Activated CD4-positive, alpha-beta T cell treated with anti-CD3 and anti-CD28 coated beads, Interleukin-2, amount 10 ng/mL, durations not matched to agents 24 days and 14 days (primary cell): ENCODE measurements around the gene ELP6. TPM values are rescaled to one million over a fixed set of nuclear protein-coding genes. Genes with fewer than 3 reads are reported as not detected.
A peak's percentile ranks its signal among the peaks of the same experiment; 100 is the strongest.

Experiments used
- DNase-seq: peaks from one replicate; pipeline ENCODE4 v3.0.0; 2022
- H3K27ac Mint-ChIP-seq: one replicate; pipeline ENCODE4 v1.8.0; 2022; ENCODE audit warnings: mild to moderate bottlenecking, mixed read lengths
- H3K27me3 Mint-ChIP-seq: one replicate; pipeline ENCODE4 v1.8.0; 2022; ENCODE audit warnings: mixed read lengths
- H3K36me3 Mint-ChIP-seq: one replicate; pipeline ENCODE4 v1.8.0; 2022; ENCODE audit warnings: low read depth, mild to moderate bottlenecking, mixed read lengths
- H3K4me1 Mint-ChIP-seq: one replicate; pipeline ENCODE4 v1.8.0; 2021; ENCODE audit warnings: mixed read lengths
- H3K4me3 Mint-ChIP-seq: one replicate; pipeline ENCODE4 v1.8.0; 2022; ENCODE audit warnings: mild to moderate bottlenecking, moderate library complexity, mixed read lengths
- H3K9me3 Mint-ChIP-seq: one replicate; pipeline ENCODE4 v1.8.0; 2021; ENCODE audit warnings: mixed read lengths
- intact Hi-C: fragments of 100-400 bp; cut with micrococcal nuclease; formaldehyde crosslinking; loops from one replicate; pipeline ENCODE4 v1.15.1; 2023
- total RNA-seq: library from RNA; stranded (reverse); gene quantifications from 2 replicates; pipeline ENCODE4 v1.2.3, GENCODE V29; 2022

ELP6 gene, protein sequence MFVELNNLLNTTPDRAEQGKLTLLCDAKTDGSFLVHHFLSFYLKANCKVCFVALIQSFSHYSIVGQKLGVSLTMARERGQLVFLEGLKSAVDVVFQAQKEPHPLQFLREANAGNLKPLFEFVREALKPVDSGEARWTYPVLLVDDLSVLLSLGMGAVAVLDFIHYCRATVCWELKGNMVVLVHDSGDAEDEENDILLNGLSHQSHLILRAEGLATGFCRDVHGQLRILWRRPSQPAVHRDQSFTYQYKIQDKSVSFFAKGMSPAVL
- 45.9 and 49.7 TPM in 2 replicates for total RNA-seq

- Mint-ChIP-seq H3K36me3 (peaks cover 24% of the 10 kb centered on the region), H3K4me3 (peak within 1 kb of the TSS; percentile 98), H3K27ac (peak within 1 kb of the TSS; percentile 98), H3K4me1 (peaks cover 17% of the 10 kb centered on the region), H3K27me3 (peaks cover 13% of the 10 kb centered on the region), H3K9me3 (no peaks in the 10 kb centered on the region)
- intact Hi-C loops, result loop anchor here (1.0 to 2.0 kb wide), 6 partner anchors 38 to 575 kb away; partner anchors contain the start of genes DHX30, SCAP and SMARCC1
- DNase-seq, result peak; percentile 99
Observed at GRCh38 chr3:47513125-47513929, at the start of gene ELP6. Gene ELP6, minus strand, starts transcription at chr3:47513712. Its CDS starts 122 bp downstream, at chr3:47513590.

GRCh38 chr3:47556351-47556750 is 42.8 kb upstream of the ELP6 start:
- intact Hi-C loops, result no loop called here
- Mint-ChIP-seq H3K27ac (no peak overlapping the region), H3K4me3 (no peak overlapping the region), H3K27me3 (peaks cover 12% of the 10 kb centered on the region), H3K36me3 (no peaks in the 10 kb centered on the region), H3K9me3 (no peaks in the 10 kb centered on the region), H3K4me1 (no peaks in the 10 kb centered on the region)
- no peak for DNase-seq

- Mint-ChIP-seq H3K9me3 (no peaks in the 10 kb centered on the region), H3K4me3 (no peak overlapping the region)
- no peak for DNase-seq
Observed at GRCh38 chr3:47554335-47554734, 40.8 kb upstream of the ELP6 start.

GRCh38 chr3:47553407-47553806 is 39.9 kb upstream of the ELP6 start:
- H3K36me3 Mint-ChIP-seq, result no peaks in the 10 kb centered on the region
- no peaks in the 10 kb centered on the region for H3K9me3 Mint-ChIP-seq
- H3K27me3 Mint-ChIP-seq, result peaks cover 26% of the 10 kb centered on the region
- DNase-seq, result no peak
- intact Hi-C loops, result no loop called here
- H3K27ac Mint-ChIP-seq, result no peak overlapping the region
- H3K4me3 Mint-ChIP-seq, result no peak overlapping the region
- no peaks in the 10 kb centered on the region for H3K4me1 Mint-ChIP-seq

More at GRCh38 chr3:47554335-47554734, 40.8 kb upstream of the ELP6 start:
- H3K27me3 Mint-ChIP-seq, result peaks cover 23% of the 10 kb centered on the region
- H3K4me1 Mint-ChIP-seq, result no peaks in the 10 kb centered on the region
- intact Hi-C loops, result no loop called here
- no peaks in the 10 kb centered on the region for H3K36me3 Mint-ChIP-seq
- H3K27ac Mint-ChIP-seq, result no peak overlapping the region

DNA sequence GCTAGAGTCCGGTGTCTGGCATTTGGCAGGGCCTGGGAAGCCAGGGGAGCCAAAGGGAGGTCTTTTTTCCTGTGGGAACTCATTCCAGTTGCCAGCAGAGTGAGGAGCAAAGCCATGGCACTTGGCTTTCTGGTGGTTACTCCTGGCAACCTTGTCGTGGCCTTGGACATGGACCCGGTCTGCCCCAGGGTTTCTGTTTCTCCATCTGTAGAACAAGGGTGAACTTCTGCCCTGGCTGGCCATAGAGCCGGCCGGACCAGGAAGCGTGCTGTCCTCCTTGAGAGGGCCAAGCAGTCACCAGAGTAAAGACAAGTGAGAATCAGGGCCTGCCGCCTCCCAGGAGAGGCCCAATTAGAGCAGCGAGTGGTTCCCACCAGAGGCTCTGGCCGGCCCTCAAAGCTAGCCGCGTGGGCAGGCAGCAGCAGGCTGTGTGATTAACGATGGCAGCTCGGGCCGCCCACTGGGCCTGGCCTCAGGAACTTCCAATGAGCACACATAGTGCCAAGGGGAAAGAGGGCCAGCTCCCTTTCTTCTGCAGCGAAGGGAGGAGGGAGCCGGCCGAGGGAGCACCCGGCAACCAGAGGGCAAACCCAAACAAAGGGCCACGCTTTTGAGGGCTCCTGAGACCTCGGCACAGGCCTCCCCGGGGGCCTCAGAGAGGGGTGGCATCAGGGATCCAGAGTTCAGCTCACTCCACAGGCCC is 29.1 kb upstream of the ELP6 start:
- intact Hi-C loops, result no loop called here

DNA sequence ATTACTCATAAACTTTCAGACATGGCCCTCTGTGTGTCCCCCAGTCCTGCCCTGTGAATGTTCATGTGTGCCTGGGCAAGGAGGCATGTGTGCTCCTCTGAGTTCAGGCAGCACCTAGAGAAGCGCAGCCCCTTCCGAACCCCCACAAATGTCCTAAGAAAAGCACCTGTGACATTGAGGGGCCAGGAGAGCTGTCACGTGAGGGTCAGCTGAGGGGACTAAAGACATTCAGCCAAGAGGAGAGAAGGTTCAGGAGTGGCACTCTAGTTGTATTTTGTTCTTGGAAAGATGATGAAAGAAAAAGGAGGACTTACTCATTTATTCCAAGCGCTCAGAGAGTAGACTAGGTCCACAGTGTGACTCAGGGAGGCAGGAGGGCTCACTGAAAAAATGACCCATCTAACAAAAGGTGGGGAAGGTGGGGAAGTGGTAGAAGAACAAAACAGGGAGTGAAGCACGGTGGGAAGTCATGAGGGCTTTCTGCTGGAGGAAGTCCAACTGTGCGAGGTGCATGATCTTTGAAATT is 28.1 kb upstream of the ELP6 start:
- intact Hi-C loops, result no loop called here
- H3K27ac Mint-ChIP-seq, result no peak overlapping the region
- H3K36me3 Mint-ChIP-seq, result no peaks in the 10 kb centered on the region
- H3K27me3 Mint-ChIP-seq, result peaks cover 1% of the 10 kb centered on the region
- H3K4me1 Mint-ChIP-seq, result no peaks in the 10 kb centered on the region
- H3K4me3 Mint-ChIP-seq, result no peak overlapping the region
- H3K9me3 Mint-ChIP-seq, result no peaks in the 10 kb centered on the region
- no peak for DNase-seq

More for the DNA sequence above, 29.1 kb upstream of the ELP6 start:
- no peak for DNase-seq
- H3K9me3 Mint-ChIP-seq, result no peaks in the 10 kb centered on the region
- H3K27ac Mint-ChIP-seq, result no peak overlapping the region
- no peaks in the 10 kb centered on the region for H3K36me3 Mint-ChIP-seq
- H3K4me3 Mint-ChIP-seq, result no peak overlapping the region
- no peaks in the 10 kb centered on the region for H3K4me1 Mint-ChIP-seq
- peaks cover 1% of the 10 kb centered on the region for H3K27me3 Mint-ChIP-seq

DNA sequence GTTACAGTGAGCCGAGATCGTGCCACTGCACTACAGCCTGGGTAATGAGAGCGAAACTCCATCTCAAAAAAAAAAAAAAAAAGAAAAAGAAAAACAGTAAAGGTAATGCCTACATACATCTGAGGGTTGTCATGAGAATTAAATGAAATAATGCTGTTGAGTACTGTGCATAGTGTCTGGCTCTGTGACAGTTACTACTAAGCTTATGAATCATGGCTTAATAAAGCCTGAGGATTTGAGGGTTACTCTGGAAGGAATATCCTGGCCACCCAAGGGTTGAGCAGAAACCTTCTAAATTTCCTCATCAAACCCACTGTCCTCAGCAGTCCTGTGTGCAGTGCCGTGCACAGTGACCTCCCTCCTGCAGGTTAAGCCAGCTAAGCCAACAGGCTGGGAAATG is 26.8 kb upstream of the ELP6 start:
- no peak overlapping the region for H3K4me3 Mint-ChIP-seq
- no peaks in the 10 kb centered on the region for H3K36me3 Mint-ChIP-seq
- H3K9me3 Mint-ChIP-seq, result no peaks in the 10 kb centered on the region
- no peak overlapping the region for H3K27ac Mint-ChIP-seq
- no peaks in the 10 kb centered on the region for H3K4me1 Mint-ChIP-seq
- intact Hi-C loops, result no loop called here
- no peak for DNase-seq
- peaks cover 1% of the 10 kb centered on the region for H3K27me3 Mint-ChIP-seq

GRCh38 chr3:47536967-47537366 is 23.5 kb upstream of the ELP6 start:
- Mint-ChIP-seq H3K9me3 (no peaks in the 10 kb centered on the region), H3K4me3 (no peak overlapping the region)
- intact Hi-C loops, result no loop called here

GRCh38 chr3:47536221-47536891 is 22.8 kb upstream of the ELP6 start:
- Mint-ChIP-seq H3K36me3 (no peaks in the 10 kb centered on the region), H3K27ac (no peak overlapping the region), H3K9me3 (no peaks in the 10 kb centered on the region), H3K4me3 (no peak overlapping the region), H3K4me1 (no peaks in the 10 kb centered on the region), H3K27me3 (peaks cover 9% of the 10 kb centered on the region)
- no peak for DNase-seq
- intact Hi-C loops, result no loop called here

More at GRCh38 chr3:47536967-47537366, 23.5 kb upstream of the ELP6 start:
- peaks cover 9% of the 10 kb centered on the region for H3K27me3 Mint-ChIP-seq
- no peak overlapping the region for H3K27ac Mint-ChIP-seq
- no peak for DNase-seq
- no peaks in the 10 kb centered on the region for H3K36me3 Mint-ChIP-seq
- H3K4me1 Mint-ChIP-seq, result no peaks in the 10 kb centered on the region

DNA sequence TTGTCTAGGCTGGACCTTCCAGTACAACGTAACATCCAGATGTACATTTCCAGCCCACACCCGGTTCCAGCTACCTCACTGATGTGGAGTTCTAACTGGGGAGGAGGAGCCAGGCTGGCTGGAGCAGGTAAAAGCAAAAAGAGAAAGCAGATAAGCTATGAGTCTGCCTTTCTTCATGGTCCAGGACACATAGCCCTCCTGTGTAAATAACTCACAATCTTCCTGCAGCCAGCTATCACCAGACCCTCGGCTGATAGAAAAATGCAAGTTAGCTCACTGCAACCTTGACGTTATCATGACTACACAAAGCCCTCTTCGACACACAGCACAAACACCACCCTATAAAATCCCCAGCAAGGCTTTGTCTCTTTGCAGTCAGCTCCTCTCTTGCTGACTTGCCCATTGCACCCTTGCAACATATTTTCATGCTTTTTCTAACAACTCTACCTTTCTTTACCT is 20.5 kb upstream of the ELP6 start:
- intact Hi-C loops, result no loop called here
- no peaks in the 10 kb centered on the region for H3K9me3 Mint-ChIP-seq
- no peaks in the 10 kb centered on the region for H3K4me1 Mint-ChIP-seq
- peaks cover 9% of the 10 kb centered on the region for H3K27me3 Mint-ChIP-seq
- DNase-seq, result no peak
- no peak overlapping the region for H3K4me3 Mint-ChIP-seq
- no peaks in the 10 kb centered on the region for H3K36me3 Mint-ChIP-seq
- H3K27ac Mint-ChIP-seq, result no peak overlapping the region

- no peaks in the 10 kb centered on the region for H3K4me1 Mint-ChIP-seq
- DNase-seq, result no peak
- H3K27ac Mint-ChIP-seq, result no peak overlapping the region
- intact Hi-C loops, result no loop called here
- H3K36me3 Mint-ChIP-seq, result no peaks in the 10 kb centered on the region
- H3K9me3 Mint-ChIP-seq, result no peaks in the 10 kb centered on the region
- H3K4me3 Mint-ChIP-seq, result no peak overlapping the region
- peaks cover 9% of the 10 kb centered on the region for H3K27me3 Mint-ChIP-seq
Observed at GRCh38 chr3:47533481-47533880, 20.0 kb upstream of the ELP6 start.

DNA sequence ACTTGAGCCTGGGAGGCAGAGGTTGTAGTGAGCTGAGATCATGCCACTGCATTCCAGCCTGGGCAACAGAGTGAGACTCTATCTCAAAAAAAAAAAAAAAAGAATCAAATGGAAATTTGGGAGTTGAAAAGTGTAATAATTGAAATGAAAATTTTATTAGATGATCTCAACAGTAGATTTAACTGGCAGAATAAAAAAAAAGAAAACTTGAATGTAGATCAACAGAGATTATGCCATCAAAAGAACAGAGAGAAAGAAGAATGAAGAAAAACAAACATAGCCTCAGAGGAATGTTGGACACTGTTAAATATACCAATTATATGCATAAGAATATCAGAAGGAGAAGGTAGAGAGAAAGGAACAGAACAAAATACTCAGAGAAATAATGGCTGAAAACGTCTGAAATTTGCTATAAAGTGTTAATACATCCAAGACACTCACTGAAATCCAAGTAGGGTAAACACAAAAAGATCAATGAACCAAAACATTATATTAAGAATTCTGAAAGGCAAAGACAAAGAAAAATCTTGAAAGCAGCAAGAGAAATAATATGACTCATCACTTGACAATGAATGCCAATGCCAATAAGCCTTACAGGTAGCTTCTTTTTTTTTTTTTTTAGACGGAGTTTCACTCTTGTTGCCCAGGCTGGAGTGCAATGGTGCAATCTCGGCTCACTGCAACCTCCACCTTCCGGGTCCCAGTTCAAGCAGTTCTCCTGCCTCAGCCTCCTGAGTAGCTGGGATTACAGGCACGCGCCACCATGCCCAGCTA is 14.6 kb upstream of the ELP6 start:
- intact Hi-C loops, result loop anchor here (10.0 kb wide), 1 partner anchor 627 kb away; no protein-coding TSS in a partner anchor
- no peaks in the 10 kb centered on the region for H3K4me1 Mint-ChIP-seq
- H3K27ac Mint-ChIP-seq, result no peak overlapping the region
- no peaks in the 10 kb centered on the region for H3K36me3 Mint-ChIP-seq
- no peak for DNase-seq
- H3K4me3 Mint-ChIP-seq, result no peak overlapping the region
- H3K9me3 Mint-ChIP-seq, result peaks cover 4% of the 10 kb centered on the region
- H3K27me3 Mint-ChIP-seq, result no peaks in the 10 kb centered on the region
